Naive thymus-derived CD4-positive, alpha-beta T cell (primary cell): ENCODE results near the gene DHRS13. TPM values are rescaled to one million over a fixed set of nuclear protein-coding genes. Genes with fewer than 3 reads are reported as not detected.

ENCODE experiments used
- ATAC-seq: fragments of 150-1000 bp; cut with Tn5 transposase; 2 replicates; pipeline ENCODE4 v1.10.0; 2021; ENCODE audit warnings: mild to moderate bottlenecking, moderate library complexity
- CTCF ChIA-PET: fragments of 350-600 bp; sonication (Branson Sonifier 250); formaldehyde crosslinking; loops from one replicate; lab custom pipeline; 2021; ENCODE audit warnings: antibody characterized with exemption; lab: Charles Lee
- POLR2A ChIA-PET: fragments of 350-600 bp; sonication (Branson Sonifier 250); formaldehyde crosslinking; loops from one replicate; lab custom pipeline; 2021; ENCODE audit warnings: antibody characterized with exemption, inconsistent platforms; lab: Charles Lee
- DNase-seq, 9 donors: peaks; one replicate each; pipeline versions ENCODE4 v3.0.0 to v3.0.0-alpha.2; 2020 to 2022; ENCODE audit warnings: mixed read lengths in 1 of 9
- H3K27ac ChIP-seq: one replicate; pipeline ENCODE4 v1.7.0; 2013; ENCODE audit warnings: mild to moderate bottlenecking, low read depth, low read length, moderate library complexity
- H3K27me3 ChIP-seq, 2 donors: one replicate each; pipeline ENCODE4 v1.7.0; 2013; ENCODE audit warnings: low read length in 2 of 2, mild to moderate bottlenecking in 2 of 2, moderate library complexity in 2 of 2; ENCODE audit not compliant: control insufficient read depth in 2 of 2, insufficient read depth in 2 of 2
- H3K36me3 ChIP-seq, 3 experiments: 1 replicate in 2 of 3; 2 replicates in 1 of 3; pipeline ENCODE4 v1.7.0; 2013; ENCODE audit warnings: low read length in 3 of 3, mild to moderate bottlenecking in 3 of 3, moderate library complexity in 1 of 3; ENCODE audit not compliant: insufficient read depth in 3 of 3, control insufficient read depth in 2 of 3
- H3K4me1 ChIP-seq, 2 donors: one replicate each; pipeline ENCODE4 v1.7.0; 2013; ENCODE audit warnings: low read length in 2 of 2, mild to moderate bottlenecking in 2 of 2, moderate library complexity in 1 of 2; ENCODE audit not compliant: control insufficient read depth in 2 of 2, insufficient read depth in 2 of 2
- H3K4me3 ChIP-seq: 2 replicates; pipeline ENCODE4 v1.7.0; 2013; ENCODE audit warnings: mild to moderate bottlenecking, low read length
- H3K9me3 ChIP-seq, 3 experiments: 1 replicate in 2 of 3; 2 replicates in 1 of 3; pipeline ENCODE4 v1.7.0; 2013; ENCODE audit warnings: low read length in 3 of 3; ENCODE audit not compliant: control insufficient read depth in 2 of 3
- H3K27ac Mint-ChIP-seq, 9 donors: one replicate each; pipeline ENCODE4 v1.8.0; 2020 to 2022; ENCODE audit warnings: mixed read lengths in 9 of 9, mild to moderate bottlenecking in 8 of 9, moderate library complexity in 5 of 9, inconsistent platforms in 2 of 9
- H3K27me3 Mint-ChIP-seq, 5 donors: one replicate each; pipeline ENCODE4 v1.8.0; 2021 to 2022; ENCODE audit warnings: mixed read lengths in 5 of 5, mild to moderate bottlenecking in 1 of 5
- H3K36me3 Mint-ChIP-seq, 5 donors: one replicate each; pipeline ENCODE4 v1.8.0; 2020 to 2022; ENCODE audit warnings: mixed read lengths in 5 of 5, mild to moderate bottlenecking in 3 of 5, inconsistent platforms in 1 of 5
- H3K4me1 Mint-ChIP-seq, 7 donors: one replicate each; pipeline ENCODE4 v1.8.0; 2020 to 2022; ENCODE audit warnings: mixed read lengths in 7 of 7, mild to moderate bottlenecking in 3 of 7, inconsistent platforms in 1 of 7
- H3K4me3 Mint-ChIP-seq, 10 donors: one replicate each; pipeline ENCODE4 v1.8.0; 2020 to 2022; ENCODE audit warnings: mild to moderate bottlenecking in 10 of 10, mixed read lengths in 10 of 10, moderate library complexity in 6 of 10, inconsistent platforms in 2 of 10
- H3K9me3 Mint-ChIP-seq, 11 donors: one replicate each; pipeline ENCODE4 v1.8.0; 2020 to 2022; ENCODE audit warnings: mixed read lengths in 11 of 11, mild to moderate bottlenecking in 4 of 11, inconsistent platforms in 1 of 11, moderate library complexity in 1 of 11
- intact Hi-C, 2 donors: fragments of 100-400 bp; cut with micrococcal nuclease; formaldehyde crosslinking; loops; one replicate each; pipeline ENCODE4 v1.15.1; 2023
- polyA plus RNA-seq, 2 donors: library from polyadenylated mRNA; unstranded; fragments of 300-500 nt; fragmentation: Illumina TruSeq; gene quantifications; one replicate each; pipeline ENCODE4 v1.2.3, GENCODE V29; 2021
- total RNA-seq, 6 experiments: library from RNA in 5 of 6; stranded (reverse) in 5 of 6; gene quantifications; 1 replicate in 5 of 6; 2 replicates in 1 of 6; pipeline ENCODE4 v1.2.3 and lab custom pipeline; 2021 to 2026

The DHRS13 gene
- total and polyA plus RNA-seq, 7 experiments from 2014 or later = 15.3 to 51.3 (median 29.9) TPM

DNA sequence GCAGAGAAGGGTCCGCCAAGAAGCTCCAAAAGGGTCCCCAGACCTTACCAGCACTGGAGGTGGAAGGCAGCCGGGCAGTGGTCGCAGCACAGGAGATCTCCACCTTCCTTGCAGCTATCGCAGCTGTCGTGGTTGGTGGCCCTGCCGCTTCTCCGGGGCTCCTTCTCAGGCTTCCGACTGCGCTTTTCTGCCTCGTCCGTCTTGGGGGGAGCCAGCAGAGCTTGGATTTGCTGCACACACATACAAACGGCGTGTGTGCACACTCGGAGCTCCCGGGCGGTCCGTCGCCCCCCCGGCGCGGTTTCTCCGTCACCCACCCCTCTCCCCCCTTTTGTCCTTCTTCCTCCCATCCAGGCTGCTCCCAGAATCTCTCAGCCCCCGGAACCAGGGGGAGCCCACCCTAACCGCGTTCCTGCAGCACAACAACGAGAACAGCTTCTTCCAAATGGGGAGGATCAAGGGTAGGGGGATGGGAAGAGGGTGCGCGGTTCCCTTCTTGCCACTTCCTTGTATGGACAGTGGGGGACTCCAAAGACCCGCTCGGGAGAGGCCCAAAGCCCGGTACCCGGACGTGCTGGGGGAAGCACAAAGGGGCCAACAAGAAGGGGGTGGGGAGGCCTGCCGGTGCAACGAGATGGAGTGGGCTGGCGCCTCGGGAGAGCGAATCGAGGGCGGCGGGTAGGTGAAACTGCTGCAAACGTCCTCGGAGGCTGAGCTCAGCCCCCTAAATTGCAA, 47.3 kb upstream of the DHRS13 start:
- no peaks in the 10 kb centered on the region for H3K27me3 ChIP-seq
- POLR2A ChIA-PET = interaction anchor here (0.6 to 12.3 kb wide), 20 partner anchors 8 to 615 kb away, joined by 3 to 183 read pairs (median 10); partner anchors contain the start of genes BLTP2, DHRS13, FLOT2 and IFT20
- peaks cover 0 to 25% (median 0%) of the 10 kb centered on the region in 3 experiments for H3K36me3 ChIP-seq
- Mint-ChIP-seq H3K27ac (peak overlapping the region; percentile 88 to 98 (median 96)), H3K36me3 (peaks cover 0 to 21% (median 3%) of the 10 kb centered on the region in 5 donors), H3K27me3 (peaks cover 0 to 4% (median 0%) of the 10 kb centered on the region in 5 donors), H3K9me3 (no peaks in the 10 kb centered on the region), H3K4me3 (peak overlapping the region in 9 of 10 donors; percentile 94 to 97 (median 96)), H3K4me1 (peaks cover 29 to 40% (median 34%) of the 10 kb centered on the region in 7 donors)
- intact Hi-C loops = loop anchor here (5.0 kb wide), 5 partner anchors 33 to 908 kb away; partner anchors contain the start of genes ABHD15 (in 2 of the 2), TP53I13 (in 2 of the 2), BLTP2 (in 1 of the 2) and NLK (in 1 of the 2)
- CTCF ChIA-PET = interaction anchor here (0.6 to 5.2 kb wide), 10 partner anchors 21 to 303 kb away, joined by 3 to 36 read pairs (median 4); partner anchors contain the start of genes NEK8, RPL23A and TLCD1
- H3K4me3 ChIP-seq = peak overlapping the region; percentile 85
- no peaks in the 10 kb centered on the region for H3K9me3 ChIP-seq
- ATAC-seq (no peak), DNase-seq (peak; percentile 40 to 79 (median 60))
- peak overlapping the region; percentile 89 for H3K27ac ChIP-seq
- H3K4me1 ChIP-seq = peaks cover 34 to 47% of the 10 kb centered on the region in 2 donors

DNA sequence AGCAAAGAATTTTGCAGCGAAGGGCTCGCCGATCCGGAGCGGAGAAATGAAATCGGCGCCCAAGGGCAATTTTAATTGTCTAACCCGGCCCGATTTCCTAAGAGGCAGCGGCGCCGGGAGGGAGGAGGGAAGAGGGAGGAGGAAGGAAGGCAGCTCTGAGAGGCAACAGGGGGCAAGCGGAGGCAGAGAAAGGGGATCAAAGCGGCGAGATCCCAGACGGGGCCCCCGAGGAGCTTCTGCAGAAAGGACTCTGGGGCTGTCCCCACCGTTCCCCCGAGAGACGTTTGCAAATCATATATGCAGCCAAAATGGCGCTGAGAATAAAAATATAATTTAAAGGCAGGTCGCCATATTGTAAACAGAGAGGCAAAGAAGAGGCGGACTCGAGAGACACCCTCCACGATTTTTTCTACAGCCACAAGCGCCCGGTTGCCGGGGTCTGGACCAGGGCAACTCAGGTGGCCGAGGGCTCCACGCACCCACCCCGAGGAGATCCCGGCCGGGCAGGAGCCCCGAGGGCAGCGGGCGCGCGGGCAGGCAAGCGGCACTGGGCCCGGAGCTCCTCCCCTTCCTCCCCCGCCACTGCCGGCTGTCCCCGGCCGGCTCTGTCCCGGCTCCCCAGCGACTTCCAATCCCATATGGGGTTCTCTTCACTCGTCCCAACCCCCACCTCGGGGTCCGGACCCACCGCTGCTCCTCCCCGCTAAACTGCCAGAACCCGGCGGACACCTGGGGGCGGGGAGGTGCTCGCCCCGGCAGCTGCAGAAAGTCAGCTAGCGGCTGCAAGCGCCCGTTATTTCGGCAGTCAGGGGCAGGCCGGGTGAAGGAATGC, 46.5 kb upstream of the DHRS13 start:
- Mint-ChIP-seq H3K27ac (peak overlapping the region; percentile 88 to 98 (median 96)), H3K9me3 (no peaks in the 10 kb centered on the region), H3K4me1 (peaks cover 34 to 47% (median 42%) of the 10 kb centered on the region in 7 donors), H3K36me3 (peaks cover 0 to 23% (median 4%) of the 10 kb centered on the region in 5 donors), H3K27me3 (peaks cover 0 to 4% (median 0%) of the 10 kb centered on the region in 5 donors), H3K4me3 (peak overlapping the region in 9 of 10 donors; percentile 94 to 97 (median 96))
- POLR2A ChIA-PET = interaction anchor here (0.6 to 12.3 kb wide), 21 partner anchors 9 to 616 kb away, joined by 3 to 183 read pairs (median 7); partner anchors contain the start of genes DHRS13, FLOT2, NEK8 and PROCA1
- ATAC-seq (no peak), DNase-seq (peak; percentile 58 to 76 (median 60))
- intact Hi-C loops = loop anchor here (1.0 to 5.0 kb wide), 6 partner anchors 23 to 907 kb away; partner anchors contain the start of genes ABHD15 (in 2 of the 2), TP53I13 (in 2 of the 2), BLTP2 (in 1 of the 2) and NLK (in 1 of the 2)
- CTCF ChIA-PET = interaction anchor here (0.6 to 5.2 kb wide), 10 partner anchors 20 to 302 kb away, joined by 3 to 36 read pairs (median 4); partner anchors contain the start of genes NEK8, RPL23A and TLCD1
- peaks cover 39 to 53% of the 10 kb centered on the region in 2 donors for H3K4me1 ChIP-seq
- peak overlapping the region; percentile 89 for H3K27ac ChIP-seq
- no peaks in the 10 kb centered on the region for H3K27me3 ChIP-seq
- no peaks in the 10 kb centered on the region for H3K9me3 ChIP-seq
- H3K4me3 ChIP-seq = peak overlapping the region; percentile 85
- H3K36me3 ChIP-seq = peaks cover 0 to 30% (median under 1%) of the 10 kb centered on the region in 3 experiments

DNA sequence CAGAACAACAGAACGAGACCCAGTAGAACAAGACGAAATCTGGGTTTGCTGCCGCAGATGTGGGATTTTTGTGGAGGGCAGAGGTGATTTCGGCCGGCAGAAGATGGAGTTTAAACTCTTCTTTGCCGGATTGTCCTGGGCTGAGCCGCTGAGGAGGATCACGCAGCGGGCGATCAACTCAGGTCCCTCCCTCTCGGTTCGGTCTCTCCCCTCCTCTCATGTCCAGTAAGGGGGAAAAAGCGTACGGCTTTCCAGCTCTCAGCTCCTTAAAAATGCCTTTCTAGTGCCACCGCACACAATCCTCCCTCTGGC, 46.0 kb upstream of the DHRS13 start:
- ChIA-PET CTCF (interaction anchor here (1.0 to 5.2 kb wide), 2 partner anchors 185 to 222 kb away, joined by 4 to 36 read pairs; partner anchors contain the start of gene TLCD1), POLR2A (interaction anchor here (0.7 to 12.3 kb wide), 13 partner anchors 9 to 254 kb away, joined by 3 to 183 read pairs (median 12); partner anchors contain the start of genes DHRS13, FLOT2, NEK8 and PROCA1)
- Histone ChIP-seq H3K4me1 (peaks cover 39 to 56% of the 10 kb centered on the region in 2 donors), H3K27ac (peak overlapping the region; percentile 89), H3K9me3 (no peaks in the 10 kb centered on the region), H3K27me3 (no peaks in the 10 kb centered on the region), H3K36me3 (peaks cover 0 to 30% (median 6%) of the 10 kb centered on the region in 3 experiments), H3K4me3 (peak overlapping the region; percentile 85)
- Mint-ChIP-seq H3K36me3 (peaks cover 0 to 26% (median 6%) of the 10 kb centered on the region in 5 donors), H3K9me3 (no peaks in the 10 kb centered on the region), H3K27ac (peak overlapping the region; percentile 88 to 98 (median 96)), H3K4me3 (peak overlapping the region in 9 of 10 donors; percentile 94 to 97 (median 96)), H3K27me3 (peaks cover 0 to 4% (median 0%) of the 10 kb centered on the region in 5 donors), H3K4me1 (peaks cover 38 to 53% (median 45%) of the 10 kb centered on the region in 7 donors)
- no peak for DNase-seq
- ATAC-seq = no peak
- intact Hi-C loops = loop anchor here (1.0 kb wide), 2 partner anchors 9 to 23 kb away; no protein-coding TSS in a partner anchor

DNA sequence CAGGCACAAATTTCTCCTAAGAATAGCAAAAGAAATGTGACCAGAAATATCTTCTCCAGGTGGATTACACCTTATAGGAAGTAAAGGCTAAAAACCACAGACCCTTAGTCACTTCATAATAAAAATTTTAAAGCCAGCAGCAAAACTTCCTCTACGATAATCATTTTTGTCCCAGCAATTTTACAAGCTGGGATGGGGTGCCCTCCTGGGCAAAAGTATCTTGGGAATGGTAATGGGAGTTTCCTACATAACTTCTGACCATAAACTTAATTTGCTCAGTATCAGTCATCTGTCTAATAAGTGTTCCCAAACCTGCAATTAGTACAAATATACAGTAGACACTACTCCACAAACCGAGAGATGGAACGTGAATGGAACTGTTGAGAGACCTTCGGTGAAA, 45.5 kb upstream of the DHRS13 start:
- peak overlapping the region in 9 of 10 donors; percentile 94 to 97 (median 96) for H3K4me3 Mint-ChIP-seq
- ATAC-seq (no peak), DNase-seq (no peak)
- peaks cover 0 to 4% (median 0%) of the 10 kb centered on the region in 5 donors for H3K27me3 Mint-ChIP-seq
- Histone ChIP-seq H3K4me3 (peak overlapping the region; percentile 85), H3K4me1 (peaks cover 37 to 54% of the 10 kb centered on the region in 2 donors), H3K36me3 (peaks cover 0 to 33% (median 11%) of the 10 kb centered on the region in 3 experiments), H3K9me3 (no peaks in the 10 kb centered on the region), H3K27me3 (no peaks in the 10 kb centered on the region), H3K27ac (peak overlapping the region; percentile 89)
- peak overlapping the region; percentile 88 to 98 (median 96) for H3K27ac Mint-ChIP-seq
- ChIA-PET POLR2A (interaction anchor here (0.7 to 12.3 kb wide), 9 partner anchors 11 to 377 kb away, joined by 3 to 183 read pairs (median 12); partner anchors contain the start of genes DHRS13, FLOT2, PIGS and PROCA1), CTCF (interaction anchor here (0.7 to 1.3 kb wide), 4 partner anchors 13 to 222 kb away, joined by 3 to 8 read pairs (median 3); partner anchors contain the start of gene TLCD1)
- H3K9me3 Mint-ChIP-seq = no peaks in the 10 kb centered on the region
- H3K36me3 Mint-ChIP-seq = peaks cover 0 to 26% (median 6%) of the 10 kb centered on the region in 5 donors
- intact Hi-C loops = loop anchor here in 1 of 2 donors (1.0 kb wide), 1 partner anchor 8 kb away; no protein-coding TSS in a partner anchor
- H3K4me1 Mint-ChIP-seq = peaks cover 38 to 58% (median 50%) of the 10 kb centered on the region in 7 donors

DNA sequence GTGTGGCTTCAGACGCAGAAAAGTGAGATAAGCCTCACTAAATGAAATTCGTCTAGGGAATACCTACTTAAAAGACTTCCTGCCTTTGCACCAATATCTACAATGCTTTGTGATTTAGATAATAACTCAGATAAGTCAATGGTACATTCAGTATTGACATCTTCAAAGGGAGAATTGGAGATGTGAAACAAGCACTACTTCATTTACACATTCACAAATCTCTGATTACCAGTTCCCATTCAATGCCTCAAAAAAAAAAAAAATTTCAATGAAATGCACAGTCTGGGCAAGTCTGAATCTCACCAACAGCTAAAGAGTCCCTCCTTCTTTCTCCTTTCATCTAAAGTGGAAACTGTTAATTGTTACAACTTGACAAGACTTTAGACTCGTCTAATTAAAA, 44.8 kb upstream of the DHRS13 start:
- ChIA-PET CTCF (interaction anchor here (0.7 to 1.3 kb wide), 4 partner anchors 13 to 221 kb away, joined by 3 to 8 read pairs (median 3); partner anchors contain the start of gene TLCD1), POLR2A (interaction anchor here (0.7 to 12.3 kb wide), 9 partner anchors 10 to 376 kb away, joined by 3 to 183 read pairs (median 9); partner anchors contain the start of genes DHRS13, FLOT2, PIGS and RPL23A)
- Mint-ChIP-seq H3K4me3 (peak overlapping the region in 9 of 10 donors; percentile 94 to 97 (median 96)), H3K9me3 (no peaks in the 10 kb centered on the region), H3K4me1 (peaks cover 40 to 65% (median 54%) of the 10 kb centered on the region in 7 donors), H3K27ac (peak overlapping the region; percentile 88 to 98 (median 96)), H3K36me3 (peaks cover 0 to 28% (median 6%) of the 10 kb centered on the region in 5 donors), H3K27me3 (peaks cover 0 to 4% (median 0%) of the 10 kb centered on the region in 5 donors)
- peaks cover 30 to 47% of the 10 kb centered on the region in 2 donors for H3K4me1 ChIP-seq
- intact Hi-C loops = loop anchor here in 1 of 2 donors (1.0 kb wide), 1 partner anchor 7 kb away; no protein-coding TSS in a partner anchor
- peak overlapping the region; percentile 85 for H3K4me3 ChIP-seq
- H3K27ac ChIP-seq = peak overlapping the region; percentile 89
- ATAC-seq (no peak), DNase-seq (peak in 3 of 9 donors; percentile 10 to 26 (median 19))
- H3K9me3 ChIP-seq = no peaks in the 10 kb centered on the region
- no peaks in the 10 kb centered on the region for H3K27me3 ChIP-seq
- H3K36me3 ChIP-seq = peaks cover 0 to 33% (median 11%) of the 10 kb centered on the region in 3 experiments
